ENCODE data around the gene RUVBL2.

RUVBL2 gene

DNA sequence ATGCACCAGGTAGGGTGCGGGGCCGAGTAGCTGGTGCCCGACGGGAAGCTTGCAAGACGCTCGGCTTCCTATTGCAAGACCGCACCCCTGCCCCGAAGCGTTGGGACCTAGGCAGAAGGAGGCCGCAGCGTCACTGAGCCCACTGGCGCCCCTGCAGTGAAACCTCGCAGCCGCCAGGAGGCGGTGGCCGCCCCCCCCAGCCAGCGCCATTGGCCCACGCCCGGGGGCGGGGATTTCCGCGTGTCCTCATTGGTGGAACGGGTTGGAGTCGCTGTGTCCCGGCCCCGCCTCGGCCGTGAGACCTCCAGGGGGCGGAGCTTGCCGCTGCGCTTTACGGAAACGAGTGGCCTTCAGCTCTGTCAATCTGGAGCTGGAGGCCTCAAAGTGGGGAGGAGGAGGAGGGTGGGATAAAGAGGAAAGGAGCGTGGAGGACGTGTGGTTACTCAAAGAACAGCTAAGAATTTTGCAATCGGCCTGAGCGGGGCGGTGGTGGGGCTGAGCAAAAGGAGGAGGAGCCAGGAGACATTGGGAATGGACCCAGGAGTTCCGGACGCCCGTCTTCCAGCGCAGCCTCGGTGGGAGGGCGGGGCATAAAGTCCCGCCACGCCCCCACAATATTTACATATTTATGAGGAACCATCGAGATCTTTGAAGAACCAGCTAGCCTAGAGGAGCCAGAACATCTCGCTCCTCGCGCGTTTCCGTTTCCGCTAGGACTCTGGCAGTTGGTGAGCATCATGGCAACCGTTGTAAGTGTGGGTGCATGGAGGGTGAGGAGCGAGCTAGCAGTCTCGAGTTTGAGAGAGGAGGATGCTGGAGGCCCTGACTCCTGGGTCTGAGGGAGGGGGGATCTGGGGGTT is at the start of gene RUVBL2, which contains the start of gene GYS1:
RUVBL2 (plus strand) TSS at position 713 of the 860 bp plus-strand sequence; CDS start at position 738, 25 bp downstream.
GYS1 (minus strand) TSS at position 135 of the 860 bp plus-strand sequence. CDS start 197 bp downstream, outside the sequence.
- peak; percentile 98 for DNase-seq (ENCODE audit: low read depth)

DNA sequence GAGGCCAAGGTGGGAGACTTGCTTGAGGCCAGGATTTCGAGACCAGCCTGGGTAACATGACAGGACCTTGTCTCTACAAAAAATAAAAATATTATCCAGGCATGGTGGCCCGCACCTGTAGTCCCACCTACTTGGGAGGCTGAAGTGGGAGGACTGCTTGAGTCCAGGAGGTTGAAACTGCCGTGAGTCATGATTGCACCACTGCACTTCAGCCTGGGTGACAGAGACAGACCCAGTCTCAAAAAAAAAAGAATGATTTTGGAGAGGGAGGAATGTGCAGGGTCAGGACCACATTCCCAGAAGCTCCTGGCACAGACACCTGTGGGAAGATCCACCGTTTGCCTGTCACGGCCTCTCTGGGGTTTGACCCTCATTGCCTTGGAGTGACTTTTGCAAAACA is 48.3 kb upstream of the RUVBL2 start:
- no peak for DNase-seq (ENCODE audit: low read depth)

DNA sequence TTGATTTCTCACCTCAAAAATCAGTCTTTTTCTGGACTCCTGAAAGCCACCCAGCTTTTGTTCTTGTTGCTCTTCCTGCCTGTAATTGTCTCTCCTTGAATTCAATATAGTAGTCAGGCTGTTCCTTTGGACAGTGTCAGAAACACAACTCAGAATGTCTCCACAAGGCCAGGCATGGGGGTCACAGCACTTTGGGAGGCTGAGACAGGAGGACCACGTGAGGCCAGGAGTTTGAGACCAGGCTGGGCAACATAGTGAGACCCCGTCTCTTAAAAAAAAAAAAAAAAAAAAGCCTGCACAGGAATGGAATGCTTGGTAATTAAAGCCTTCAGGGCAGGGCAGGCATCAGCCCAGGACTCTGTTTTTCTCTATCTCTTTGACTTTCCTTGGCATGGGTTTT is 47.9 kb upstream of the RUVBL2 start:
- no peak for DNase-seq (ENCODE audit: low read depth)

DNA sequence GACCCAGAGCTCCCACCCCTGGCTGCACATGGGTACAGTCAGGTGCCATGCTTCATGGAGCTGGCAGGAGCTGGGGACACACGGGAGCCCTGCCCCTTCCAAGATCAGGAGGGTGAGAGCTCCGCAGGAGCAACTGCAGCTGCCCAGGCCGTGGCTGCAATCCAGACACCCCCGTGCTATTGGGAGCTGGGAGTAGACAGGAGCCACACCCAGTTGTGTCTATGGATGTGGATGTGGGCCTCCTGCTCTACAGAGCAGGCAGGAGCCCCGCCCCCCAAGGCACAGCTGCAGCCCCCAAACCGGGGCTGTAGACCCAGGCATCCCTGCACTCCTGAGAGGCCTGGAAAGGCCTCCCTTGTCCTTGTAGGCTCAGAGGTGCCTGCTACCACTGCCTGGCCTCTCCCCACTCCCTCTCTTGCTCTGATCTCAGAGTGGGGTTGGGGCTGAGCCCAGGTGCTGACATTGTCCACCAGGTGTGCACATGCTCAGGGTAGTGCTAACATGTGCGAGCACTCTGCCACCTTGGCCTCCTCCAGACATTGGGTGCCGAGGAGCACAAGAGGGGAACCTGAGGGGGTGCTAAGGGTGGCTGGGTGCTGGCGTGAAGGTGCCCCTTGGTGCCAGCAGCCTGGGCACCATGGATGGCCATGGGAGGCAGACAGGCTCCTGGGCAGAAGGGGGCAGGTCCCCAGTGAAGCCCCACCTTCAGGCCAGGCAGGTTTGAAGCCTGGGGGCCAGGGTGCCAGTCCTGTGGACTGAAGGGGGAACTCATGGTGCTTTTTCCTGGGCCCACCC is 47.0 kb upstream of the RUVBL2 start:
- no peak for DNase-seq (ENCODE audit: low read depth)

DNA sequence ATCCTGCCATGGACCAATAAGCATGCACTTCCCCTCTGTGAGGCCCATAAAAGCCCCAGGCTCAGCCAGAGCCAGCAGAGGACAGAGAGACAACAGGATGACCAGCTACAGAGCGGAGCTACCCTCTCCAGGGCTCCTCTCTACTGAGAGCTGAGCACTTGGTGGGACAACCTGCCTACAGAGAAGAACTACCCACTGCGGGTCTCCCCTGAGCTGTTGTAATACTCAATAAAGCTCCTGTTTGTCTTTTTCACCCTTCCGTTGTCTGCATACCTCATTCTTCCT is 46.5 kb upstream of the RUVBL2 start:
- DNase-seq (ENCODE audit: low read depth), result no peak

DNA sequence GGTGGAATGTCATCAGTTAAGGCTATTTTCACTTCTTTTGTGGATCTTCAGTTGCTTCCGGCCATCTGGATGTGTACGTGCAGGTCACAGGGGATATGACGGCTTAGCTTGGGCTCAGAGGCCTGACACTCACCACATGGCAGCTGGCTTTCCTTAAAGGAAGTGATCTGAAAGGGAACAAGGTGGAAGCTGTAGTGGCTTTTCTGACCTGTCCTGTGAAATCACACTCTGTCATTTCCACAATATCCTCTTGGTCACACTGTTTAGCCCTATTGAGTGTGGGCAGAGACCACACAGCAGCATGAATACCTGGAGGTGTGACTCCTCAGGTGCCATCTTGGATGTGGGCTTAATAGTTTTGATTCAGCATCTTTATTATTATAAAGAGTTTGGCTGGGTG is 43.5 kb upstream of the RUVBL2 start:
- DNase-seq (ENCODE audit: low read depth), result no peak

DNA sequence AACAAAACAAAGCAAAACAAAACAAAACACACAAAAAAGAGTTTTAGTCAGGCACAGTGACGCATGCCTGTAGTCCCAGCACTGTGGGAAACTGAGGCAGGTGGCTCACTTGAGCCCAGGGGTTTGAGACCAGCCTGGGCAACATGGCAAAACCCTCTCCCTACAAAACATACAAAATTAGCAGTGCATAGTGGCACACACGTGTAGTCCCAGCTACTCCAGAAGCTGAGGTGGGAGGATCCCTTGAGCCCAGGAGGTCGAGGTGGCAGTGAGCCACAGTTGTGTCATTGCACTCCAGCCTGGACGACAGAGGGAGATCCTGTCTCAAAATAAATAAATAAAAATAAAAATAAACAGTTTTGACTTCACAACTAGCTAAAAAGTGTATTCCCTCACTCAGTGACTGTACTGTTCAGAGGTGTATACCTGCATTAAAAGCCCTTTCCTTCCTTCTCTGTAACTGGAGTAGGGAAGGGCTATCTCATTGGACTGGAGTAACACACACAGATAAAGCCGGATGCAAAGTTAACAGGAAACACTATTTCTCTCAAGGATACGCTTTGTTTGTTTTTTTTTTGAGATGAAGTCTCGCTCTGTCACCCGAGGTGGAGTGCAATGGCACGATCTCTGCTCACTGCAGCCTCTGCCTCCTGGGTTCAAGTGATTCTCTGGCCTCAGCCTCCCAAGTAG is 42.7 kb upstream of the RUVBL2 start:
- DNase-seq (ENCODE audit: low read depth), result no peak

DNA sequence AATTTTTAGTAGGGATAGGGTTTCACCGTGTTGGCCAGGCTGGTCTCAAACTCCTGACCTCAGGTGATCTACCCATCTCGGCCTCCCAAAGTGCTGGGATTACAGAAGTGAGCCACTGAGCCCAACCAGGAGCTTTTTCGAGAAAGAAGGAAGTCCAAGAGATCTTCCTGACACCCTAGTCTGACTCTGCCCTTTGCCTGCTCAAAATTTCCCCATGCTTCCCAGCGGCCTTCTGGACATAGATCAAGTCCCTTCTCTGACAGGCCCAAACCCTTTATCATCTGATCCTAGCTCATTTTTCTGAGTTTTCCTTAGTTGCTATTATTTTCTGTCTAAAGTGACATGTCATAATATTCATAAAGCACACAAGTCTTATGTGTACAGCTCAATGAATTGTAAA is 40.5 kb upstream of the RUVBL2 start:
- DNase-seq (ENCODE audit: low read depth), result no peak

DNA sequence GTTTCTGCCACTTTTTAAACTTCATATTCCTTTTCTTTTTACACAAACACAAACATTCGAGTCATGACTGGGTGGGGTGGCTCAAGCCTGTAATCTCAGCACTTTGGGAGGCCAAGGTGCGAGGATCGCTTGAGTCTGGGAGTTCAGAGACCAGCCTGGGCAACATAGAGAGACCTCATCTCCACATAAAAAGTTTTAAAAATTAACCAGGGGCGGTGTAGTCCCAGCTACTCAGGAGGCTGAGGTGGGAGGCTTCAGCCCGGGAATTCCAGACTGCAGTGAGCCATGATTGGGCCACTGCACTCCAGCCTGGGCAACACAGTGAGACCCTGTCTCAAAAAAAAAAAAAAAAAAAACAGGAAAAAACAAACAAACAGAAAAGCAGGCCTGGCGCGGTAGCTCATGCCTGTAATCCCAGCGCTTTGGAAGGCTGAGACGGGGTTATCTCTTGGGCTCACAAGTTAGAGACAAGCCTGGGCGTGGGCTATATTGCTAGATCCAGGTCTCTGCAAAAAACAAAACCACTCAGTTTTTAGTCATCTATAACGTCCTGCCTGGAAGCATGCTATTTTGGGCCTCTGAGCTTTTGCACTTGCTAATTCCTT is 39.6 kb upstream of the RUVBL2 start:
- no peak for DNase-seq (ENCODE audit: low read depth)

DNA sequence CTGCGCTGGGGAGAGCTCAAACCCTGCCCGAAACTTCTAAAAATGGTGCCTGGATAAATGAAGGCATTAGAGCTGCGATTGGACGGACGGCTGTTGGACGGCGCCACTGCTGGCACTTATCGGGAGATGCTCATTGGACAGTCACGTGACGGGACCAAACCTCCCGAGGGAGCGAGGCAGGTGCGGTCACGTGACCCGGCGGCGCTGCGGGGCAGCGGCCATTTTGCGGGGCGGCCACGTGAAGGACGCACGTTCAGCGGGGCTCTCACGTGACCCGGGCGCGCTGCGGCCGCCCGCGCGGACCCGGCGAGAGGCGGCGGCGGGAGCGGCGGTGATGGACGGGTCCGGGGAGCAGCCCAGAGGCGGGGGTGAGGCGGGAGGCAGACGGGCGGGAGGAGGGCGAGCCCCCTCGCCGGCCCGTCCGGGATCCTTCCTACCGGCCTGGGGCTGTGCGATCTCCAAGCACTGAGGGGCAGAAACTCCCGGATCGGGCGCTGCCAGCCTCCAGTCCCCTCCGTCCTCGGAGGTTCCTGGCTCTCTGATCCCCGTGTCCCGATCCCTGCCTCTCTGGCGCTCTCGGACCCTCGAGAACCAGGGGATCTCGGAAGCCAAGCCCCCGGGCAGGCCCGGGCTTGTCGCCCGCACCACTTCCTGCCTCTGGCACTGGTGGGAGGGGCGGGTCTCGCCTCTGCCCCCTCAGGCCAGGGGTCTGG is 38.9 kb upstream of the RUVBL2 start, which contains the start of gene BAX:
BAX (plus strand) TSS at position 281 of the 713 bp plus-strand sequence; CDS start at position 335, 54 bp downstream.
- DNase-seq (ENCODE audit: low read depth), result peak; percentile 76

DNA sequence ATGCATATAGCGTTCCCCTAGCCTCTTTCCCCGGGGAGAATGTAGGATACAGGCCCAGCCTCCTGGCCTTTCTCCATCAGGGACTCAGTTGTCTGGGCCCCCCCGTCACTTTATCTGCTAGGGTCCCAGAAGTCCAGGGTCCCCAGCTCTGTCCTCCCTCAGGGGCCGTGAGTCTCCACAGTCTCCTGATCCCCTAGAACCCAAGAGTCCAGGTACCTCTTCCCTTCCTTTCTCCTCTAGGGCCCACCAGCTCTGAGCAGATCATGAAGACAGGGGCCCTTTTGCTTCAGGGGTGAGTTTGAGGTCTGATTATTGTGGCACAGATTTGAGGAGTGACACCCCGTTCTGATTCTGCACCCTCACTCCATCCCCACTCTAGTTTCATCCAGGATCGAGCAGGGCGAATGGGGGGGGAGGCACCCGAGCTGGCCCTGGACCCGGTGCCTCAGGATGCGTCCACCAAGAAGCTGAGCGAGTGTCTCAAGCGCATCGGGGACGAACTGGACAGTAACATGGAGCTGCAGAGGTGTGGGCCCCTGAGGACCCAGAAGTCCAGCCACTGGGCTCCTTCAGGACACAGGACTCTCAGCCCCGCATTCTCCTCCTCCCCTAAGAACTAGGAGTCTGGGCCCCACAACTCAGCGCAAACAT is 38.3 kb upstream of the RUVBL2 start:
- no peak for DNase-seq (ENCODE audit: low read depth)

DNA sequence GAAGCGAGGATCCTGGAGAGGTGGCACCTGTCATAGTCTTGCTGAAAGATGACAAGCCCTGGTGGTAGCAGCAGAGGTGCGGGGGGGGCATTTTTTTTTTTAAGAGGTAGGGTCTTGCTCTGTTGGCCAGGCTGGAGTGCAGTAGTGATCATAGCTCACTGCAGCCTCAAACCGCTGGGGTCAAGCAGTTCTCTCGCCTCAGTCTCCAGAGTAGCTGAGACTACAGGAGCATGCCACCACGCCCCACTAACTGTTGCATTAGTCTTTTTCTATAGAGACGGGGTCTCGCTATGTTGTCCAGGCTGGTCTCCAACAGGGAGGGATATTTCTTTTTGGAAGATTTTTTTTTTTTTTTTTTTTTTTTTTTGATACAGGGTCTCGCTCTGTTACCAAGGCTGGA is 35.7 kb upstream of the RUVBL2 start:
- no peak for DNase-seq (ENCODE audit: low read depth)

DNA sequence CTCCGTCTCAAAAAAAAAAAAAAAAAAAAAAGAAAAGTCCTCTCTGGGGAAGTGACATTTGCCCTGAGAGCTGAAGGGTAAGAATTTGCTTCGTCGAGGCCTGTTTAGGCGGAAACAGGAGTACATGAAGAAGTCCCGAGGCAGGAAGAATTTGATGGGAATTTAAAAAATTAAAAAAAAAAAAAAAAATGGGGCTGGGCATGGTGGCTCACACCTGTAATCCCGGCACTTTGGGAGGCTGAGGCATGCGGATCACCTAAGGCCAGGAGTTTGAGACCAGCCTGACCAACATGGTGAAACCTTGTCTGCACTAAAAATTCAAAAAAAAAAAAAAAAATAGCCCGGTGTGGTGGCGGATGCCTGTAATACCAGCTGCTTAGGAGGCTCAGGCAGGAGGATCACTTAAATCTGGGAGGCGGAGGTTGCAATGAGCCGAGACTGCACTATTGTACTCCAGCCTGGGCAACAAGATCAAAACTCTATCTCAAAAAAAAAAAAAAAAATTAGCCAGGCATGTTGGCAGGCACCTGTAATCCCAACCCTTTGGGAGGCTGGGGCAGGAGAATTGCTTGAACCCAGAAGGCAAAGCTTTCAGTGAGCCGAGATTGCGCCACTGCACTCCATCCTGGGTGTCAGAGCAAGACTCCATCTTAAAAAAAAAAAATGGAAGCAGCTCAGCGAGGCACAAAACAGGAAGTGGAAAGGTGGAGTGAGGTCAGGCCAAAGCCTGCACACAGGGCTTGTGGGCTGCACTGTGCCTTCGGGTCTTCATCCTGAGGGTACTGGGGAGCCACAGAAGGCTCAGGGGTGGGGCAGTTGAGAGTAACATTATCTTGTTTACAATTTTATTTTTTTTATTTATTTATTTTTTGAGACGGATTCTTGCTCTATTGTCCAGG is 34.1 kb upstream of the RUVBL2 start:
- DNase-seq (ENCODE audit: low read depth), result no peak

DNA sequence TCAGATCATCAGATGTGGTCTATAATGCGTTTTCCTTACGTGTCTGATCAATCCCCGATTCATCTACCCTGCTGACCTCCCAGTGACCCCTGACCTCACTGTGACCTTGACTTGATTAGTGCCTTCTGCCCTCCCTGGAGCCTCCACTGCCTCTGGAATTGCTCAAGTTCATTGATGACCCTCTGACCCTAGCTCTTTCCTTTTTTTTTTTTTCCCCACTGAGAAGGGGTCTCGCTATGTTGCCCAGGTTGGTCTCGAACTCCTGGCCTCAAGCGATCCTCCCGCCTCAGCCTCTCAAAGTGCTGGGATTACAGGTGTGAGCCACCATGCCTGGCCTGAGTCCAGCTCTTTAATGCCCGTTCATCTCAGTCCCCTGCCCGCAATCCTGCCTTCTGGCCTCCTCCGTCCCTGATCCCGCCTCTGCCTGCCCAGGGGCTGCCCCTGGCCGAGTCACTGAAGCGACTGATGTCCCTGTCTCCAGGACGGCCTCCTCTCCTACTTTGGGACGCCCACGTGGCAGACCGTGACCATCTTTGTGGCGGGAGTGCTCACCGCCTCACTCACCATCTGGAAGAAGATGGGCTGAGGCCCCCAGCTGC is 32.5 kb upstream of the RUVBL2 start:
- no peak for DNase-seq (ENCODE audit: low read depth)

DNA sequence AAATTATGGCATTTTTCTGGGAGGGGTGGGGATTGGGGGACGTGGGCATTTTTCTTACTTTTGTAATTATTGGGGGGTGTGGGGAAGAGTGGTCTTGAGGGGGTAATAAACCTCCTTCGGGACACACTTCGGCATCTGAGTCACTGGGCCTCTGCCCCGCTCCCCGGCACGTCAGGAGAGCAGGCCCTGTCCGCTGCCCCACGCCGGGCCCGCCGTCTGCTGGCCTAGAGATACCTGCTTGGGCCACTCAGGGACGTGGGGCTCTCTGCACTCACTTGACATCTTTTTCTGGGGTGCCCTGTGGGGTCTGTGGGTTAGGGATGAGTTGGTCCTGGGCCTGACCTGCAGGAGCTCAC is 32.0 kb upstream of the RUVBL2 start:
- DNase-seq (ENCODE audit: low read depth), result no peak

DNA sequence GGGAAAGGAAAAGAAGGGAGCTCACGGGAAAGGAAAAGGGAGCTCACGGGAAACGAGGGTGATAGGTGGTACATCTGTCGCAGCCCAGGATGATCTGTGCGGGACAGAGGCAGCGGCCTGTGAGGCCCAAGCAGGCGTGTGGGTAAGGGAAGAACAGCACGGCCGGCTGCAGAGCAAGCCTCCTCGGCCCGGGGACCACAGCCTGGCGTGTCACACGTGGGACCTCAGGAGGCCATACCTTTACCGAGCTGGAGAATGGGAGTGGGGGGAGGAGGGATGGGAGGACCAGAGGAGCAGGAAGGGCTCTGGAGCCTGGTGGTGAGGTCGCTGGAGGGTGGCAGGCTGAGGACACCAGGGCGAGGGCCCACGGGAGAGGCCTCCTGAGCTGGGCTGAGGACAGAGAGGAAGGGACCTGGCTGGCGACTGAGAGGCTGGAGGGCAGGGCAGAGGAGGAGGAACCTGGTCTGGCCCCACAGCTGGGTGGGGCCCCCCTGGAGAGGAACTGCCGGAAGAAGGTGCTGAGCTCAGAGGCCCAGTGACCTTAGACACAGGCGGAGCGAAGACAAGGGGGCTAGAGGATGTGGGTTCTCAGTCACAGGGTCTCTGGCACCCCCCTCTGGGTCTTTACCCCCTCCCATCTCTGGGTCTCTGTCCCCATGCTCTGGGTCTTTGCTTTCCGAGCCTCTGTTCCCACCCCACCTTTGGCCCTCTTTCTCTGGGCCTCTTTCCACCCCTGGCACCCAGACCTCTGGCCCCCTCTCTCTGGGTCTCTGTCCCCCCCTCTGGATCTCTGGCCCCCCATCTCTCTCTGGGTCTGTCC is 31.4 kb upstream of the RUVBL2 start:
- no peak for DNase-seq (ENCODE audit: low read depth)

DNA sequence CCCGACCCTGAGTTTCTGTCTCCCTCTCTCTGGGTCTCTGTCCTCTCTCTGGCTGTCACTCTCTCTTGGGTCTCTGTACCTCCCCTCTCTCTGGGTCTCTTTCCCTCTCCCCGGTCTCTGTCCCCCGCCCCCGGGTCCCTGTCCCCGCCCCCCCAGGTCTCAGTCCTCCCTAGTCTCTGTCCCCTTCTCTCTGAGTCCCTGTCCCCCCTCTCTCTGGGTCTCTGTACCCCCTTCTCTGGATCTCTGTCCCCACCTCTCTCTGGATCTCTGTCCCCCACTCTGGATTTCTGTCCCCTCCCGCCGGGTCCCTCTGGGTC is 30.9 kb upstream of the RUVBL2 start:
- no peak for DNase-seq (ENCODE audit: low read depth)

DNA sequence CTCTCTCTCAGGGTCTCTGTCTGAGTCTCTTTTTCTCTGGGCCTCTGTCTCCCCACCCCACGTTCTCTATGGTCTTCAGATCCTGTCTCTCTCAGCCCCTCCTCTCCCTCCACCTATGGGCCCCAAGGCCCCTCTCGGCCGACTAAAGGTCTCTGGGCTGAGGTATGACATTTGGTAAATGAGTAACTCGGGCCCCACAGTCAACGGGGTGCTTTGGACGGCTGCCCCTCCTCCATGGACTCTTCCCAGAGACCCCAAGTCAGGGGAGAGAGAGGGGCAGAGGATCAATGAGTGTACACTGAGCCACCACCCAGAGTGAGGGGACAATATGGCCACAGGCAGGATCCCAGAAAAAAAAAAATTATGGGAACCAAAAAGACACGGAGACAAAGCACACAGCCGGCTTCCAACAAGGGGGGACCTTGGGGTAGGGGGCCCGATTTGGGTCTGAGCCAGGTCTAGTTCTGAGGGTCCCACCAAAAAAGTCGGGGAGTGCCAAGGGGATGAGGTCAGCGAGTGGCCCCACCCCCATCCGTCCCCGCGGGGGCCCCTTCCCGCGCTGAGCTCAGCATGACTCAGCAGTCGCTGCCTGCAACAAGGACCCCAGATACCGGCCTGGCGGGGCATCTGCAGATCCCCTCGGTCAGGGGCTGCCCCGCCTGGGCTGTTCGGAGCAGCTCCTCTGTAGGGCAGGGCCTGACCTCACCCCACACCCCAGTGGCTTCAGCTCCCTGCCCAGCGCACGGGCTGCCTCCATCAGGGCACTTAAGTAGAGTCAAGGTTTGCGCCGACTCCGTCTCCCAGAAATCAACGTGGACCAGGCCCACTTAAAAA is 30.1 kb upstream of the RUVBL2 start:
- DNase-seq (ENCODE audit: low read depth), result peak; percentile 33
